WTC11 (cell line): ENCODE measurements around the gene ALK.

Experiments
- CDX4 ChIP-seq: fragments of 250-450 bp; sonication (Bioruptor Pico); IDR thresholded peaks from 2 replicates; pipeline ENCODE4 v1.9.0; 2021; ENCODE audit warnings: moderate library complexity, mild to moderate bottlenecking, inconsistent platforms, borderline replicate concordance
- E2F1 ChIP-seq: sonication (generic); formaldehyde crosslinking; IDR thresholded peaks from 2 replicates; pipeline ENCODE4 v1.8.0; 2022; ENCODE audit warnings: mild to moderate bottlenecking, missing genetic modification reagents
- FOXK1 ChIP-seq: sonication (generic); formaldehyde crosslinking; IDR thresholded peaks from 2 replicates; pipeline ENCODE4 v1.8.0; 2022; ENCODE audit warnings: mild to moderate bottlenecking, moderate library complexity, missing genetic modification reagents
- GABPB1 ChIP-seq: sonication (generic); formaldehyde crosslinking; IDR thresholded peaks from 2 replicates; pipeline ENCODE4 v1.8.1; 2023; ENCODE audit warnings: mild to moderate bottlenecking, missing genetic modification reagents
- IRF2 ChIP-seq: sonication (generic); formaldehyde crosslinking; IDR thresholded peaks from 2 replicates; pipeline ENCODE4 v1.8.0; 2022; ENCODE audit warnings: low read depth, missing genetic modification reagents, borderline replicate concordance
- SMAD3 ChIP-seq: sonication (generic); formaldehyde crosslinking; IDR thresholded peaks from 2 replicates; pipeline ENCODE4 v1.8.0; 2022; ENCODE audit warnings: missing genetic modification reagents, mild to moderate bottlenecking, borderline replicate concordance
- TCF7 ChIP-seq: sonication (generic); formaldehyde crosslinking; IDR thresholded peaks from 2 replicates; pipeline ENCODE4 v1.8.0; 2022; ENCODE audit warnings: mild to moderate bottlenecking, low read depth, missing genetic modification reagents, moderate library complexity
- USF1 ChIP-seq: sonication (generic); formaldehyde crosslinking; IDR thresholded peaks from 2 replicates; pipeline ENCODE4 v1.8.0; 2022; ENCODE audit warnings: mild to moderate bottlenecking, missing genetic modification reagents
- ZNF671 ChIP-seq: fragments of 250-450 bp; sonication (Bioruptor Pico); IDR thresholded peaks from 2 replicates; pipeline ENCODE4 v1.8.0; 2021; ENCODE audit warnings: mild to moderate bottlenecking
- TF ChIP-seq, protein P1 (sequence below): sonication (generic); formaldehyde crosslinking; IDR thresholded peaks from 2 replicates; pipeline ENCODE4 v1.8.1; 2023; ENCODE audit warnings: mild to moderate bottlenecking, missing genetic modification reagents, moderate library complexity
- TF ChIP-seq, protein P2 (sequence below): sonication (generic); formaldehyde crosslinking; IDR thresholded peaks from 2 replicates; pipeline ENCODE4 v1.8.1; 2023; ENCODE audit warnings: mild to moderate bottlenecking, missing genetic modification reagents
- TF ChIP-seq, protein P3 (sequence below): fragments of 200-600 bp; IDR thresholded peaks from 2 replicates; pipeline ENCODE4 v1.8.0; 2022; ENCODE audit warnings: antibody characterized with exemption

DNA sequence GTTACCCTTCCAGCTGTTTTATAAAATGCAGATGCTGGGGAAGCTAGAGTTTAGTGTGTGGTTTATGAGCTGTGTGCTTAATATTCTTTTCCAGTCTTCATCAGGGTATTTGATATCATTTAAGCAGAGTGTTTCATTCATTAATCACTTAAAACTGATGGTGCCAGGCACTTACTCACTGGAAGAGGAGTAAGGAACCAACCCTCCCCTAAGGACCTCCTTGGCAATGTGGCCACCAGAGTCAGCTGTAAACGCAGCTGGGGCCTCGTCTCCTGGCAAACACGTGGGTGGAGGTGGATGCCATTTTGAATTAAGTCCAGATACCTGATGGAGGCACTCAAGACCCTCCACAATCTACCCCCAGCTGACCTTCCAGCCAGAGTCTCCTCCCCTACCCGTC lies 474.5 kb downstream of the ALK start:
- TF ChIP-seq, protein P1, sequence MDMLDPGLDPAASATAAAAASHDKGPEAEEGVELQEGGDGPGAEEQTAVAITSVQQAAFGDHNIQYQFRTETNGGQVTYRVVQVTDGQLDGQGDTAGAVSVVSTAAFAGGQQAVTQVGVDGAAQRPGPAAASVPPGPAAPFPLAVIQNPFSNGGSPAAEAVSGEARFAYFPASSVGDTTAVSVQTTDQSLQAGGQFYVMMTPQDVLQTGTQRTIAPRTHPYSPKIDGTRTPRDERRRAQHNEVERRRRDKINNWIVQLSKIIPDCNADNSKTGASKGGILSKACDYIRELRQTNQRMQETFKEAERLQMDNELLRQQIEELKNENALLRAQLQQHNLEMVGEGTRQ (CRISPR knock-in tag) = no peak
- TF ChIP-seq ZNF671 (CRISPR knock-in tag) (no peak), USF1 (no peak), CDX4 (no peak), IRF2 (CRISPR knock-in tag) (no peak), SMAD3 (CRISPR knock-in tag) (no peak), TCF7 (no peak), FOXK1 (CRISPR knock-in tag) (no peak), E2F1 (no peak), GABPB1 (CRISPR knock-in tag) (no peak)
- TF ChIP-seq, protein P2, sequence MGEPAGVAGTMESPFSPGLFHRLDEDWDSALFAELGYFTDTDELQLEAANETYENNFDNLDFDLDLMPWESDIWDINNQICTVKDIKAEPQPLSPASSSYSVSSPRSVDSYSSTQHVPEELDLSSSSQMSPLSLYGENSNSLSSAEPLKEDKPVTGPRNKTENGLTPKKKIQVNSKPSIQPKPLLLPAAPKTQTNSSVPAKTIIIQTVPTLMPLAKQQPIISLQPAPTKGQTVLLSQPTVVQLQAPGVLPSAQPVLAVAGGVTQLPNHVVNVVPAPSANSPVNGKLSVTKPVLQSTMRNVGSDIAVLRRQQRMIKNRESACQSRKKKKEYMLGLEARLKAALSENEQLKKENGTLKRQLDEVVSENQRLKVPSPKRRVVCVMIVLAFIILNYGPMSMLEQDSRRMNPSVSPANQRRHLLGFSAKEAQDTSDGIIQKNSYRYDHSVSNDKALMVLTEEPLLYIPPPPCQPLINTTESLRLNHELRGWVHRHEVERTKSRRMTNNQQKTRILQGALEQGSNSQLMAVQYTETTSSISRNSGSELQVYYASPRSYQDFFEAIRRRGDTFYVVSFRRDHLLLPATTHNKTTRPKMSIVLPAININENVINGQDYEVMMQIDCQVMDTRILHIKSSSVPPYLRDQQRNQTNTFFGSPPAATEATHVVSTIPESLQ = no peak
- TF ChIP-seq, protein P3, sequence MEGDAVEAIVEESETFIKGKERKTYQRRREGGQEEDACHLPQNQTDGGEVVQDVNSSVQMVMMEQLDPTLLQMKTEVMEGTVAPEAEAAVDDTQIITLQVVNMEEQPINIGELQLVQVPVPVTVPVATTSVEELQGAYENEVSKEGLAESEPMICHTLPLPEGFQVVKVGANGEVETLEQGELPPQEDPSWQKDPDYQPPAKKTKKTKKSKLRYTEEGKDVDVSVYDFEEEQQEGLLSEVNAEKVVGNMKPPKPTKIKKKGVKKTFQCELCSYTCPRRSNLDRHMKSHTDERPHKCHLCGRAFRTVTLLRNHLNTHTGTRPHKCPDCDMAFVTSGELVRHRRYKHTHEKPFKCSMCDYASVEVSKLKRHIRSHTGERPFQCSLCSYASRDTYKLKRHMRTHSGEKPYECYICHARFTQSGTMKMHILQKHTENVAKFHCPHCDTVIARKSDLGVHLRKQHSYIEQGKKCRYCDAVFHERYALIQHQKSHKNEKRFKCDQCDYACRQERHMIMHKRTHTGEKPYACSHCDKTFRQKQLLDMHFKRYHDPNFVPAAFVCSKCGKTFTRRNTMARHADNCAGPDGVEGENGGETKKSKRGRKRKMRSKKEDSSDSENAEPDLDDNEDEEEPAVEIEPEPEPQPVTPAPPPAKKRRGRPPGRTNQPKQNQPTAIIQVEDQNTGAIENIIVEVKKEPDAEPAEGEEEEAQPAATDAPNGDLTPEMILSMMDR = no peak
